Measurements from ENCODE around the gene TIAM2. TPM values are rescaled to one million over a fixed set of nuclear protein-coding genes. Genes with fewer than 3 reads are reported as not detected.

Gene TIAM2
- total RNA-seq, 4 donors from 2014 or later: 4.8 to 11.4 (median 6.7) TPM

GRCh38 chr6:155269765-155270164 is 274.6 kb downstream of the TIAM2 start:
- 76% methylated on average over 3 of the region's 3 CpGs for WGBS
- TF ChIP-seq POLR2A (IDR thresholded peaks at IDR 0.05) (no peak), POLR2AphosphoS5 (IDR thresholded peaks at IDR 0.05) (no peak), EP300 (IDR thresholded peaks at IDR 0.05) (no peak), CTCF (IDR thresholded peaks at IDR 0.05) (no peak)
- DNase-seq (ENCODE audit: low spot score in 2 of 2): no peak
- H3K27ac ChIP-seq: no peak overlapping the region
- no peaks in the 10 kb centered on the region for H3K27me3 ChIP-seq
- peaks cover 33% of the 10 kb centered on the region for H3K4me1 ChIP-seq
- no peaks in the 10 kb centered on the region for H3K36me3 ChIP-seq
- H3K9me3 ChIP-seq: no peaks in the 10 kb centered on the region
- no peak overlapping the region for H3K4me3 ChIP-seq

- no peak overlapping the region for H3K4me3 ChIP-seq
- WGBS: 94% methylated on average over 7 of the region's 7 CpGs
- H3K4me1 ChIP-seq: peaks cover 33% of the 10 kb centered on the region
- TF ChIP-seq POLR2AphosphoS5 (IDR thresholded peaks at IDR 0.05): no peak
- no peak for TF ChIP-seq POLR2A (IDR thresholded peaks at IDR 0.05)
- no peak for TF ChIP-seq EP300 (IDR thresholded peaks at IDR 0.05)
- TF ChIP-seq CTCF (IDR thresholded peaks at IDR 0.05): no peak
- no peaks in the 10 kb centered on the region for H3K36me3 ChIP-seq
- DNase-seq (ENCODE audit: low spot score in 2 of 2): no peak
- H3K9me3 ChIP-seq: no peaks in the 10 kb centered on the region
- no peak overlapping the region for H3K27ac ChIP-seq
- H3K27me3 ChIP-seq: no peaks in the 10 kb centered on the region
Observed at GRCh38 chr6:155270561-155271091, 275.5 kb downstream of the TIAM2 start.

GRCh38 chr6:155271145-155271544 is 276.0 kb downstream of the TIAM2 start:
- no peaks in the 10 kb centered on the region for H3K36me3 ChIP-seq
- H3K27me3 ChIP-seq: no peaks in the 10 kb centered on the region
- H3K27ac ChIP-seq: no peak overlapping the region
- no peak for DNase-seq (ENCODE audit: low spot score in 2 of 2)
- H3K4me3 ChIP-seq: no peak overlapping the region
- H3K9me3 ChIP-seq: no peaks in the 10 kb centered on the region
- H3K4me1 ChIP-seq: peaks cover 37% of the 10 kb centered on the region
- TF ChIP-seq CTCF (IDR thresholded peaks at IDR 0.05) (no peak), POLR2AphosphoS5 (IDR thresholded peaks at IDR 0.05) (no peak), EP300 (IDR thresholded peaks at IDR 0.05) (no peak), POLR2A (IDR thresholded peaks at IDR 0.05) (no peak)

GRCh38 chr6:155272353-155273232 is 277.5 kb downstream of the TIAM2 start:
- no peaks in the 10 kb centered on the region for H3K36me3 ChIP-seq
- H3K27me3 ChIP-seq: no peaks in the 10 kb centered on the region
- peak overlapping the region; percentile 73 for H3K27ac ChIP-seq
- 43% methylated on average over 8 of the region's 8 CpGs for WGBS
- DNase-seq (ENCODE audit: low spot score in 2 of 2): no peak
- H3K4me1 ChIP-seq: peaks cover 42% of the 10 kb centered on the region
- no peak for TF ChIP-seq POLR2AphosphoS5 (IDR thresholded peaks at IDR 0.05)
- no peak for TF ChIP-seq CTCF (IDR thresholded peaks at IDR 0.05)
- no peak for TF ChIP-seq POLR2A (IDR thresholded peaks at IDR 0.05)
- no peak for TF ChIP-seq EP300 (IDR thresholded peaks at IDR 0.05)
- H3K4me3 ChIP-seq: no peak overlapping the region
- H3K9me3 ChIP-seq: no peaks in the 10 kb centered on the region

GRCh38 chr6:155273431-155273830 is 278.3 kb downstream of the TIAM2 start:
- no peak for DNase-seq (ENCODE audit: low spot score in 2 of 2)
- WGBS: 45% methylated on average over 3 of the region's 3 CpGs
- Histone ChIP-seq H3K27me3 (no peaks in the 10 kb centered on the region), H3K4me1 (peaks cover 45% of the 10 kb centered on the region), H3K27ac (peak overlapping the region; percentile 73), H3K4me3 (no peak overlapping the region), H3K9me3 (no peaks in the 10 kb centered on the region), H3K36me3 (no peaks in the 10 kb centered on the region)
- no peak for TF ChIP-seq CTCF (IDR thresholded peaks at IDR 0.05)
- no peak for TF ChIP-seq EP300 (IDR thresholded peaks at IDR 0.05)
- TF ChIP-seq POLR2AphosphoS5 (IDR thresholded peaks at IDR 0.05): no peak
- no peak for TF ChIP-seq POLR2A (IDR thresholded peaks at IDR 0.05)
